NT2/D1 (cell line): Measurements from ENCODE around the gene PRODH.

Experiments
- DNase-seq: peaks from one replicate; pipeline ENCODE4 v3.0.0-alpha.2; 2011; ENCODE audit warnings: low read depth, low spot score
- H3K27me3 ChIP-seq: 2 replicates; pipeline ENCODE4 v1.6.0; 2011; ENCODE audit warnings: mild to moderate bottlenecking; ENCODE audit not compliant: insufficient read length, insufficient read depth
- H3K36me3 ChIP-seq: 2 replicates; pipeline ENCODE4 v1.6.1; 2011; ENCODE audit warnings: mild to moderate bottlenecking, low read length, mixed read lengths; ENCODE audit not compliant: insufficient read depth, insufficient read length
- H3K4me1 ChIP-seq: 2 replicates; pipeline ENCODE4 v1.5.1; 2011; ENCODE audit not compliant: insufficient read depth, insufficient read length
- H3K4me3 ChIP-seq: 2 replicates; pipeline ENCODE4 v1.5.1; 2011; ENCODE audit warnings: low read depth; ENCODE audit not compliant: insufficient read length
- H3K9ac ChIP-seq: 2 replicates; pipeline ENCODE4 v1.6.0; 2011; ENCODE audit warnings: low read depth; ENCODE audit not compliant: insufficient read length
- H3K9me3 ChIP-seq: 2 replicates; pipeline ENCODE4 v1.5.1; 2011; ENCODE audit warnings: mild to moderate bottlenecking, low read length; ENCODE audit not compliant: insufficient read depth
- SUZ12 ChIP-seq: IDR thresholded peaks from 2 replicates; pipeline ENCODE4 v1.6.1; 2011; ENCODE audit not compliant: insufficient read length, insufficient read depth; ENCODE audit errors: extremely low read depth
- YY1 ChIP-seq: IDR thresholded peaks from 2 replicates; pipeline ENCODE4 v1.6.1; 2011; ENCODE audit not compliant: insufficient read length, insufficient read depth
- ZNF274 ChIP-seq: IDR thresholded peaks from 2 replicates; pipeline ENCODE4 v1.6.1; 2011; ENCODE audit warnings: mild to moderate bottlenecking, low read depth, low read length

Gene PRODH

DNA sequence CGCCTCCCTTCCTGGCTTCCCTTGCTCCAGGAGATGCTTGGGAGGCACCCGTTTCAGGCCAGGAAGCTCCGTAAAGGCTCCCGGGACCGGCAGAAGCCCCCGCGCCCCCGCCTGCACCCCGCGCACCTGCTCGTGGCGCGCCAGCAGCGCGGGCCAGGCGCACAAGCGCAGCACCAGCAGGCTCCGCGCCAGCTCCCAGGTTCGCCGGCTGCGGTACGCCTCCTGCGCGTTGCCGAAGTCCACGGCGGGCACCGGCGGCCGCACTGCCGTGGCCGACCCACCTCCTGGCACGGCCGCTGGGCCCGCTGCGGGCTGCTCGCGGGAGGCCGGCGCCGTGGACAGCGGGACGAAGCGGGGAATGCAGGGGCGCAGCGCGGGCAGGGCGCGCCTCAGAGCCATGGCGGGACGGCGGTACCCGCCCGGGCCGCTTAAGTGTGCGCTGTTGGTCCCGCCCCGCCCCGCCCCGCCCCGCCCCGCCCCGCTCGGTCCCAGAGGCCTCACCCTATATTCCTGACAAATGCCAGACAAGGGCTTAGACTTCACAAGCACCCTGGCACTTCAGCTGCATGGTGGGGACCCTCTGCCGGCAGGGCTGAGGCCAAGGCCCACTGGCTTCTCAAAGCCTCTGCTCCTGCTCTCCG lies at the start of gene PRODH:
PRODH (minus strand) TSS at position 405 of the 641 bp plus-strand sequence; CDS start at position 399, 6 bp downstream.
- TF ChIP-seq YY1 = no peak
- no peak for TF ChIP-seq ZNF274
- no peak for TF ChIP-seq SUZ12
- Histone ChIP-seq H3K9me3 (no peaks in the 10 kb centered on the region), H3K36me3 (no peaks in the 10 kb centered on the region), H3K4me3 (no peak within 1 kb of the TSS), H3K9ac (no peak within 1 kb of the TSS), H3K4me1 (no peaks in the 10 kb centered on the region), H3K27me3 (no peaks in the 10 kb centered on the region)
- DNase-seq = no peak

- DNase-seq = no peak
- Histone ChIP-seq H3K4me1 (no peaks in the 10 kb centered on the region), H3K27me3 (no peaks in the 10 kb centered on the region), H3K9me3 (peaks cover 9% of the 10 kb centered on the region; the same call in 1 of the 2 replicates), H3K36me3 (no peaks in the 10 kb centered on the region), H3K9ac (no peak overlapping the region), H3K4me3 (no peak overlapping the region)
- TF ChIP-seq SUZ12 = no peak
- no peak for TF ChIP-seq ZNF274
These were observed 49.7 kb upstream of the PRODH start for GRCh38 chr22:18985780-18986179.

GRCh38 chr22:18984564-18984963 lies 48.5 kb upstream of the PRODH start:
- Histone ChIP-seq H3K4me3 (no peak overlapping the region), H3K27me3 (no peaks in the 10 kb centered on the region), H3K9me3 (peaks cover 19% of the 10 kb centered on the region; the same call in 1 of the 2 replicates), H3K9ac (no peak overlapping the region), H3K4me1 (no peaks in the 10 kb centered on the region), H3K36me3 (no peaks in the 10 kb centered on the region)
- TF ChIP-seq ZNF274 (no peak), YY1 (no peak), SUZ12 (no peak)
- no peak for DNase-seq

DNA sequence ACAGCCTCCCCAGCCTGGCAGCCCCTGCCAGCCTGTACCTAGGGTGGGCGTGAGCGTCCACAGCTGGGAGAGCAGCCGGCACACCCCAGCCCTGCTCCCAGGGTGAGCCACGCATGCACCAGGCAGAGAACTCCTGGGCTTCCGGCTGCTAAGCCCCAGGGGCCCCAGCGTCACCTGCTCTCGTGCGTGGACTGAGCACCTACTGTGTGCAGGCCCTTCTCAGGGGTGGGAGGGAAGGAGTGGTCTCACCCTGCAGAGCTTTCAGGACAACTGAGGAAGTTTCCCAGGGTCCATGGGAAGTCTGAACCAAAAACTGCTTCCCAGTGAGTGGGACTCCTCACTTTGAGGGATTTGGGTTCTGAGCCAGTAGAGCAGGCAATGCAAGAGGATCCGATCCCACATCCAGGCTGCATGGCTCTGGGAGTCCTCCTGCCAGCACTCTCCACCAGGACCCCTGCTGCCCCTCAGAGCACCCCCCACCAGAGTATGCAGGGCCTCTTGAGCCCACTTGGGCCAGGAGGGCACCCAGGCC lies 47.1 kb upstream of the PRODH start:
- H3K9me3 ChIP-seq = peaks cover 28% of the 10 kb centered on the region; the same call in 1 of the 2 replicates
- H3K4me3 ChIP-seq = no peak overlapping the region
- TF ChIP-seq ZNF274 = no peak
- H3K9ac ChIP-seq = no peak overlapping the region
- peaks cover 5% of the 10 kb centered on the region for H3K36me3 ChIP-seq
- H3K4me1 ChIP-seq = no peaks in the 10 kb centered on the region
- H3K27me3 ChIP-seq = no peaks in the 10 kb centered on the region
- DNase-seq = no peak

DNA sequence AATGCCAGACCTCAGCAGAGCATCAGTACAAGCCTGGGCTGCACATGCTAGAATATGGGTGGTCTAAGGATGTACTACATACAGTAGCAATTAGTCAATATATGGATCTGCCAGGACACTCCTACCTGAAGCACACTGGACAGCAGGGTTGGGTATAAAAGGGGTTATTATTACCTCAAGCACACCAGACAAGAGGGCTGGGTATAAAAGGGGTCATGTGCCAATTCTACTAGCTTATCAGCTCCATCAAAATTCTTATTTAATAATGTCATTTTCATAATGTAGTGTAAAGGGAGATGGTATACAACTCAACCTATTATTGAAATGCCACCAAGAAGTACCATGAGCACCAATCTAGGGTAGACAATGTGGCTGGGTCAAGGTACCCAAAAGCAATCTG lies 44.7 kb upstream of the PRODH start:
- TF ChIP-seq ZNF274 (no peak), SUZ12 (no peak), YY1 (no peak)
- no peak for DNase-seq
- peaks cover 28% of the 10 kb centered on the region; the same call in 1 of the 2 replicates for H3K9me3 ChIP-seq
- H3K4me3 ChIP-seq = no peak overlapping the region
- H3K27me3 ChIP-seq = no peaks in the 10 kb centered on the region
- peaks cover 5% of the 10 kb centered on the region for H3K36me3 ChIP-seq
- H3K4me1 ChIP-seq = no peaks in the 10 kb centered on the region
- no peak overlapping the region for H3K9ac ChIP-seq

GRCh38 chr22:18979957-18980356 lies 43.9 kb upstream of the PRODH start:
- no peak overlapping the region for H3K9ac ChIP-seq
- DNase-seq = no peak
- H3K36me3 ChIP-seq = peaks cover 5% of the 10 kb centered on the region
- peaks cover 28% of the 10 kb centered on the region; the same call in 1 of the 2 replicates for H3K9me3 ChIP-seq
- H3K27me3 ChIP-seq = no peaks in the 10 kb centered on the region
- no peak for TF ChIP-seq SUZ12
- no peak for TF ChIP-seq ZNF274
- no peak for TF ChIP-seq YY1
- H3K4me3 ChIP-seq = no peak overlapping the region
- no peaks in the 10 kb centered on the region for H3K4me1 ChIP-seq

- no peak for DNase-seq
- TF ChIP-seq SUZ12 (no peak), ZNF274 (no peak), YY1 (no peak)
- Histone ChIP-seq H3K4me3 (no peak overlapping the region), H3K4me1 (no peaks in the 10 kb centered on the region), H3K27me3 (no peaks in the 10 kb centered on the region), H3K9ac (no peak overlapping the region), H3K9me3 (peaks cover 28% of the 10 kb centered on the region; the same call in 1 of the 2 replicates), H3K36me3 (peaks cover 5% of the 10 kb centered on the region)
These were observed 42.4 kb upstream of the PRODH start for GRCh38 chr22:18978506-18978905.
